HL-60 (cell line): Measurements from ENCODE around the gene CORO1C.

ENCODE experiments used
- DNase-seq, 2 experiments: peaks; one replicate each; pipeline ENCODE4 v3.0.0-alpha.2; 2010 to 2020; ENCODE audit warnings: low read depth in 1 of 2, low spot score in 1 of 2
- H3K27ac ChIP-seq: fragments of 250-450 bp; sonication (Bioruptor Pico); replicated peaks from 2 replicates; pipeline ENCODE4 v1.5.1; 2020; ENCODE audit warnings: mild to moderate bottlenecking, moderate library complexity
- H3K27me3 ChIP-seq: fragments of 250-450 bp; sonication (Bioruptor Pico); 2 replicates; pipeline ENCODE4 v1.5.1; 2021; ENCODE audit warnings: mild to moderate bottlenecking, moderate library complexity; ENCODE audit not compliant: insufficient read depth, poor library complexity, severe bottlenecking
- H3K4me3 ChIP-seq: replicated peaks from 2 replicates; pipeline ENCODE4 v1.5.1; 2011; ENCODE audit warnings: mild to moderate bottlenecking, control low read depth, low read length; ENCODE audit not compliant: insufficient read depth
- GABPA ChIP-seq: IDR thresholded peaks from 2 replicates; pipeline ENCODE4 v1.6.1; 2012; ENCODE audit warnings: low read depth
- POLR2AphosphoS5 ChIP-seq: IDR thresholded peaks from 2 replicates; pipeline ENCODE4 v1.6.1; 2012; ENCODE audit warnings: low read depth
- SPI1 ChIP-seq: IDR thresholded peaks from 2 replicates; pipeline ENCODE4 v1.6.1; 2012; ENCODE audit warnings: low read depth, mild to moderate bottlenecking, borderline replicate concordance
- TF ChIP-seq, protein P1 (sequence below): IDR thresholded peaks from one replicate; pipeline ENCODE4 v1.5.1; 2011; ENCODE audit warnings: low read length, control low read depth, inconsistent platforms; ENCODE audit not compliant: insufficient read depth
- TF ChIP-seq, protein P2 (sequence below): IDR thresholded peaks from 2 replicates; pipeline ENCODE4 v1.6.1; 2012; ENCODE audit warnings: low read depth; ENCODE audit not compliant: insufficient replicate concordance

Gene CORO1C

DNA sequence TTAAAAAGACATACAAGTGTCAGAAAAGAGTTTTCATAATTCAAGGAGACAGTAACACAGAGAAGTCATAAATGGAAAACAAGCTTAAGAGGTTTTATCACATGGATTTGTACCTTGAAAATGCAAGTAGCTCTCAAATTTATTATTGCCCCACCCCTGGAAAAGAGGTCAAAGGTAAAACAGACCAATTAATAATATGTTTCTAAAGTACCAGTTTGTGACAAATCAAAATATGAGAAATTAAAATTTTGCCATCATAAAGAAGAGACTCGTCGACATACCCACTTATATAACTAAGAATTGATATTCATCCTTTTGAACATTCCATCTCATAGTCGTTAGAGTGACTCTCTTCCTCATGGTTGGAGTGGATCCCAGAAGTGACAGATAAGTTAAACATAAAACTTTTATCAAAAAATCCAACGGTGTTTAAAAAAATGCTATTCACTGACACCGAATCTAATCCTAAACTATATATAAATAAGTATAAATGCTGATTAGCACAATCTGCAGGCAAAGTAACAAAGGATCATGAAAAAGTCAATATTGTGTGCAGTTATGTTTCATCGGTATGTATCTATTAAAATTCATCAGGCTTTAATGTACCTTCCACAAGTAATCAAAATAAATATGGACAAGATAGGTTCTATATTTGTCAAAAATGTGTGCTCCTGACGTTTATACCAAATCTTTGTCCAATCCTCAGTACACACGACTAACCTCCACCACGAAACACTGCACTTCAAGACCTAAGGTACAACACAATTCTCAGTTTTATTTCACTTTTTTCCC, 2.3 kb downstream of the CORO1C start:
- no peak overlapping the region for H3K4me3 ChIP-seq
- no peak overlapping the region for H3K27ac ChIP-seq
- TF ChIP-seq POLR2AphosphoS5 (no peak), SPI1 (no peak), GABPA (no peak)
- TF ChIP-seq, protein P1, sequence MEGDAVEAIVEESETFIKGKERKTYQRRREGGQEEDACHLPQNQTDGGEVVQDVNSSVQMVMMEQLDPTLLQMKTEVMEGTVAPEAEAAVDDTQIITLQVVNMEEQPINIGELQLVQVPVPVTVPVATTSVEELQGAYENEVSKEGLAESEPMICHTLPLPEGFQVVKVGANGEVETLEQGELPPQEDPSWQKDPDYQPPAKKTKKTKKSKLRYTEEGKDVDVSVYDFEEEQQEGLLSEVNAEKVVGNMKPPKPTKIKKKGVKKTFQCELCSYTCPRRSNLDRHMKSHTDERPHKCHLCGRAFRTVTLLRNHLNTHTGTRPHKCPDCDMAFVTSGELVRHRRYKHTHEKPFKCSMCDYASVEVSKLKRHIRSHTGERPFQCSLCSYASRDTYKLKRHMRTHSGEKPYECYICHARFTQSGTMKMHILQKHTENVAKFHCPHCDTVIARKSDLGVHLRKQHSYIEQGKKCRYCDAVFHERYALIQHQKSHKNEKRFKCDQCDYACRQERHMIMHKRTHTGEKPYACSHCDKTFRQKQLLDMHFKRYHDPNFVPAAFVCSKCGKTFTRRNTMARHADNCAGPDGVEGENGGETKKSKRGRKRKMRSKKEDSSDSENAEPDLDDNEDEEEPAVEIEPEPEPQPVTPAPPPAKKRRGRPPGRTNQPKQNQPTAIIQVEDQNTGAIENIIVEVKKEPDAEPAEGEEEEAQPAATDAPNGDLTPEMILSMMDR: no peak
- TF ChIP-seq, protein P2, sequence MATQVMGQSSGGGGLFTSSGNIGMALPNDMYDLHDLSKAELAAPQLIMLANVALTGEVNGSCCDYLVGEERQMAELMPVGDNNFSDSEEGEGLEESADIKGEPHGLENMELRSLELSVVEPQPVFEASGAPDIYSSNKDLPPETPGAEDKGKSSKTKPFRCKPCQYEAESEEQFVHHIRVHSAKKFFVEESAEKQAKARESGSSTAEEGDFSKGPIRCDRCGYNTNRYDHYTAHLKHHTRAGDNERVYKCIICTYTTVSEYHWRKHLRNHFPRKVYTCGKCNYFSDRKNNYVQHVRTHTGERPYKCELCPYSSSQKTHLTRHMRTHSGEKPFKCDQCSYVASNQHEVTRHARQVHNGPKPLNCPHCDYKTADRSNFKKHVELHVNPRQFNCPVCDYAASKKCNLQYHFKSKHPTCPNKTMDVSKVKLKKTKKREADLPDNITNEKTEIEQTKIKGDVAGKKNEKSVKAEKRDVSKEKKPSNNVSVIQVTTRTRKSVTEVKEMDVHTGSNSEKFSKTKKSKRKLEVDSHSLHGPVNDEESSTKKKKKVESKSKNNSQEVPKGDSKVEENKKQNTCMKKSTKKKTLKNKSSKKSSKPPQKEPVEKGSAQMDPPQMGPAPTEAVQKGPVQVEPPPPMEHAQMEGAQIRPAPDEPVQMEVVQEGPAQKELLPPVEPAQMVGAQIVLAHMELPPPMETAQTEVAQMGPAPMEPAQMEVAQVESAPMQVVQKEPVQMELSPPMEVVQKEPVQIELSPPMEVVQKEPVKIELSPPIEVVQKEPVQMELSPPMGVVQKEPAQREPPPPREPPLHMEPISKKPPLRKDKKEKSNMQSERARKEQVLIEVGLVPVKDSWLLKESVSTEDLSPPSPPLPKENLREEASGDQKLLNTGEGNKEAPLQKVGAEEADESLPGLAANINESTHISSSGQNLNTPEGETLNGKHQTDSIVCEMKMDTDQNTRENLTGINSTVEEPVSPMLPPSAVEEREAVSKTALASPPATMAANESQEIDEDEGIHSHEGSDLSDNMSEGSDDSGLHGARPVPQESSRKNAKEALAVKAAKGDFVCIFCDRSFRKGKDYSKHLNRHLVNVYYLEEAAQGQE: no peak
- no peaks in the 10 kb centered on the region for H3K27me3 ChIP-seq
- DNase-seq: no peak

DNA sequence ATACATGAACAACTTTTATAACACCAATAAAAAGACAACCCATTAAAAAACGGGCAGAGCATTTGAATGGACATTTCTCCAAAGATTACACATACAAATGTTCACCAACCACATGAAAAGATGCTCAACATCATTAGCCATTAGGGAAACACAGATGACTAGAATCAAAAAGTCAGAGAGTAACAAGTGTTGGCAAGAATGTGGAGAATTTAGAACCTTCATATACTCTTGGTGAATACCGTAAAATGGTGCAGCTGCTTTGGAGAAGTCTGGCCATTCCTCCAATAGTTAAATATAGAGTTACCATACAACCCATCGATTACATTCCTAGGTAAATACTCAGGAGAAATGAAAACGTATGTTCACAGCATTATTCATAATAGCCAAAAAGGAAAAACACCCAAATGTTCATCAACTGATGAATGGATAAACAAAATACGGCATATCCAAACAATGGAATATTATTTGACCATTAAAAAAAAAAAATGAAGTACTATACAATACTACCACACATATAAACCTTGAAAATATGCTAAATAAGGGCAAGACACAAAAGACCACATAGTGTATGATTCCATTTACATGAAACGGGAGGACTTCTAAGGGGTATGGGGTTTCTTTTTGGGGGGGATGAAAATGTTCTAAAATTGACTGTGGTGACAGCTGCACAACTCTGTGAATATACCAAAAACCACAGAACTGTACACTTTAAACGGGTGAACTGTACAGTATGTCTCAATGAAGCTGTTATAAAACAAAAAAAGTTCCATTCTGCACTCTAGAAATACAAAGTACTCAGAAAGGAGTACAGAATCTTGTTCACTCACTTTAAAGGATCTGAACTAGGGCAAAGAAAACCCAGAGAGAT, 3.2 kb downstream of the CORO1C start:
- Histone ChIP-seq H3K27me3 (no peaks in the 10 kb centered on the region), H3K27ac (no peak overlapping the region), H3K4me3 (no peak overlapping the region)
- TF ChIP-seq, protein P2: no peak
- TF ChIP-seq POLR2AphosphoS5: no peak
- TF ChIP-seq GABPA: no peak
- DNase-seq: no peak

DNA sequence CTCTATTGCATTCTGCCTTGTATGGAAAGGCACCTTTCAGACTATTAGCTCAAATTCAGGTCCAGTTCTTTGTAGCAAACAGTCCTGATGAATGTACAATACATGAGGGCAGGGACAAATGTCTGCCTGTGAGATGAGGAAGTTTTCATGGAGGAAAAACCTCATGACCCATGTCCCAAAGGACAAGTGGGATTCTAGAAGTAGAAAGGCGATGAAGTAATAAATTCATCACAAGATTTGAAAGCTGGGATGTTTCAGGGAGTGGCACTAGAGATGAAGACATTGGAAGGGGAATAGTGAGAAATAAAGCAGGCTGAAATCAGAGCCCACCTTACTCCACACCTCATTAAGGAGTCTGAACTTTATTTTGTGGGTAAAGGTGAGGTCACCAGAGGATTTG, 4.2 kb downstream of the CORO1C start:
- H3K4me3 ChIP-seq: no peak overlapping the region
- no peak overlapping the region for H3K27ac ChIP-seq
- DNase-seq: no peak
- no peaks in the 10 kb centered on the region for H3K27me3 ChIP-seq
- TF ChIP-seq GABPA (no peak), POLR2AphosphoS5 (no peak), SPI1 (no peak)
- TF ChIP-seq, protein P1: no peak
- TF ChIP-seq, protein P2: no peak
